ENCODE data around the gene STUM. TPM values are rescaled to one million over a fixed set of nuclear protein-coding genes. Genes with fewer than 3 reads are reported as not detected.

STUM gene
- total RNA-seq, 5 donors from 2014 or later (not counting 1 experiment from before 2014, with no cell fraction given) = 0.10 TPM; not detected in 4

- Histone ChIP-seq H3K9me3 (no peaks in the 10 kb centered on the region), H3K27me3 (replicated peaks in 1 of 2; ENCODE audit: control insufficient read depth in 2 of 2, extremely low read depth in 1 of 2, insufficient read depth in 2 of 2, low read length in 1 of 2) (peaks cover 8 to 33% of the 10 kb centered on the region in 2 experiments), H3K4me1 (ENCODE audit: control insufficient read depth in 1 of 2, extremely low read depth in 1 of 2, insufficient read depth in 2 of 2, low read length in 2 of 2) (peaks cover 8 to 19% of the 10 kb centered on the region in 2 experiments), H3K4me3 (ENCODE audit: control insufficient read depth in 1 of 2, extremely low read depth in 1 of 2, low read length in 1 of 2) (no peak overlapping the region), H3K36me3 (ENCODE audit: control insufficient read depth in 2 of 2, extremely low read depth in 1 of 2, insufficient read depth in 1 of 2, low read length in 1 of 2) (no peaks in the 10 kb centered on the region), H3K27ac (ENCODE audit: low read length) (no peak overlapping the region)
- Mint-ChIP-seq H3K9me3 (no peaks in the 10 kb centered on the region), H3K27ac (no peak overlapping the region), H3K36me3 (no peaks in the 10 kb centered on the region), H3K27me3 (peaks cover 43 to 64% of the 10 kb centered on the region in 2 donors), H3K4me3 (no peak overlapping the region), H3K4me1 (peaks cover 9 to 15% (median 12%) of the 10 kb centered on the region in 3 donors)
- no peak for DNase-seq
- WGBS (ENCODE audit: insufficient coverage) = no CpG with 5 or more reads among the region's 2 CpGs
- no peak for ATAC-seq (replicated peaks in 1 of 4)
- ChIA-PET POLR2A (interaction anchor here in 1 of 2 donors (0.6 kb wide), 1 partner anchor 1268 kb away, joined by 4 read pairs; no protein-coding TSS in a partner anchor), CTCF (interaction anchor here in 1 of 2 donors (0.6 kb wide), 1 partner anchor 897 kb away, joined by 3 read pairs; no protein-coding TSS in a partner anchor)
Measured at GRCh38 chr1:226553266-226553923, 4.8 kb downstream of the STUM start.

DNA sequence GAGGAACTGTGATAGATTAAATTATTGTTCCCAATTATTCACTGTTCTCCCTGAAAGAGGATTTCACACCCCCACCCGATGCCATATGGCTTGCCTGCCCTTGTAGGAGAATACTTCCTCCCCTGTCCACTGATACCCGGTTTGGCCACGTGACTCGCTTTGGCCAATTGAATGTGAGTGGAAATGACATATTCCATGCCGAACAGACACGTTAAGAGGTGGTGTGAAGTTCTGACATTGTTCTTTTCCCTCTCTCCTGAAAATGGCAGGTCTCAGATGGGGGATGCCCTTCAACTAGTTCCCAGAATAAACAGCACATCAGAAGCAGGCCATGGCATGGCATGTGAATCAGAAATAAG lies 5.3 kb downstream of the STUM start:
- no CpG with 5 or more reads among the region's 6 CpGs for WGBS (ENCODE audit: insufficient coverage)
- POLR2A ChIA-PET = interaction anchor here in 1 of 2 donors (0.6 kb wide), 1 partner anchor 1268 kb away, joined by 4 read pairs; no protein-coding TSS in a partner anchor
- peaks cover 43 to 65% of the 10 kb centered on the region in 2 donors for H3K27me3 Mint-ChIP-seq

GRCh38 chr1:226555092-226555491 lies 6.5 kb downstream of the STUM start:
- ATAC-seq (replicated peaks in 1 of 4) (no peak), DNase-seq (no peak)
- ChIA-PET POLR2A (no interaction called here), CTCF (no interaction called here)
- peaks cover 0 to 6% of the 10 kb centered on the region in 2 experiments for H3K4me1 ChIP-seq (ENCODE audit: control insufficient read depth in 1 of 2, extremely low read depth in 1 of 2, insufficient read depth in 2 of 2, low read length in 2 of 2)
- Mint-ChIP-seq H3K36me3 (no peaks in the 10 kb centered on the region), H3K4me3 (no peak overlapping the region), H3K27me3 (peaks cover 42 to 58% of the 10 kb centered on the region in 2 donors), H3K27ac (no peak overlapping the region), H3K4me1 (peaks cover 4 to 7% (median 7%) of the 10 kb centered on the region in 3 donors), H3K9me3 (no peaks in the 10 kb centered on the region)
- no peak overlapping the region for H3K4me3 ChIP-seq (ENCODE audit: control insufficient read depth in 1 of 2, extremely low read depth in 1 of 2, low read length in 1 of 2)
- no peaks in the 10 kb centered on the region for H3K9me3 ChIP-seq
- H3K36me3 ChIP-seq (ENCODE audit: control insufficient read depth in 2 of 2, extremely low read depth in 1 of 2, insufficient read depth in 1 of 2, low read length in 1 of 2) = no peaks in the 10 kb centered on the region
- H3K27ac ChIP-seq (ENCODE audit: low read length) = no peak overlapping the region
- peaks cover 8 to 25% of the 10 kb centered on the region in 2 experiments for H3K27me3 ChIP-seq (replicated peaks in 1 of 2; ENCODE audit: control insufficient read depth in 2 of 2, extremely low read depth in 1 of 2, insufficient read depth in 2 of 2, low read length in 1 of 2)
- WGBS (ENCODE audit: insufficient coverage) = 95% methylated on average over 4 of the region's 4 CpGs

More for the DNA sequence above, 5.3 kb downstream of the STUM start:
- ATAC-seq (replicated peaks in 1 of 4) = no peak
- Mint-ChIP-seq H3K27ac (no peak overlapping the region), H3K4me1 (peaks cover 9 to 15% (median 12%) of the 10 kb centered on the region in 3 donors), H3K4me3 (no peak overlapping the region), H3K9me3 (no peaks in the 10 kb centered on the region), H3K36me3 (no peaks in the 10 kb centered on the region)
- CTCF ChIA-PET = interaction anchor here in 1 of 2 donors (0.6 kb wide), 1 partner anchor 896 kb away, joined by 3 read pairs; no protein-coding TSS in a partner anchor
- Histone ChIP-seq H3K27ac (ENCODE audit: low read length) (no peak overlapping the region), H3K4me3 (ENCODE audit: control insufficient read depth in 1 of 2, extremely low read depth in 1 of 2, low read length in 1 of 2) (no peak overlapping the region), H3K4me1 (ENCODE audit: control insufficient read depth in 1 of 2, extremely low read depth in 1 of 2, insufficient read depth in 2 of 2, low read length in 2 of 2) (peaks cover 8 to 17% of the 10 kb centered on the region in 2 experiments), H3K36me3 (ENCODE audit: control insufficient read depth in 2 of 2, extremely low read depth in 1 of 2, insufficient read depth in 1 of 2, low read length in 1 of 2) (no peaks in the 10 kb centered on the region), H3K9me3 (no peaks in the 10 kb centered on the region), H3K27me3 (replicated peaks in 1 of 2; ENCODE audit: control insufficient read depth in 2 of 2, extremely low read depth in 1 of 2, insufficient read depth in 2 of 2, low read length in 1 of 2) (peaks cover 8 to 31% of the 10 kb centered on the region in 2 experiments)
- no peak for DNase-seq

DNA sequence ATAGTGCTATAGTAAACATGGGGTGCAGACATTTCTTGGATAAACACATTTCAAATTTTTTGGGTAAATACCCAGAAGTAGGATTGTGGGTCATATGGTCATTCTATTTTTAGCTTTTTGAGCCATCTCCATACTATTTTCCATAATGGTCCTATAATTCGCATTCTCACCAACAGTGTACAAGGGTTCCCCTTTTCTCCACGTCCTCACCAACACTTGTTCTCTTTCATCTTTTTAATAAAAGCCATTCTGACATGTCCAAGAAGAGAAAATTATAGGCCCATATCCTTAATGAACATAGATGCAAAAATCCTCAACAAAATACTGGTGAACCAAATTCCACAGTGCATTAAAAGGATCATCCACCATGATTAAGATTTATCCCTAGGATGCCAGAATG lies 8.9 kb downstream of the STUM start:
- Mint-ChIP-seq H3K4me3 (no peak overlapping the region), H3K27me3 (peaks cover 27 to 37% of the 10 kb centered on the region in 2 donors), H3K4me1 (no peaks in the 10 kb centered on the region), H3K36me3 (no peaks in the 10 kb centered on the region), H3K9me3 (no peaks in the 10 kb centered on the region), H3K27ac (no peak overlapping the region)
- H3K4me3 ChIP-seq (ENCODE audit: control insufficient read depth in 1 of 2, extremely low read depth in 1 of 2, low read length in 1 of 2) = no peak overlapping the region
- no peaks in the 10 kb centered on the region for H3K4me1 ChIP-seq (ENCODE audit: control insufficient read depth in 1 of 2, extremely low read depth in 1 of 2, insufficient read depth in 2 of 2, low read length in 2 of 2)
- ChIA-PET CTCF (no interaction called here), POLR2A (no interaction called here)
- peaks cover 6 to 8% of the 10 kb centered on the region in 2 experiments for H3K27me3 ChIP-seq (replicated peaks in 1 of 2; ENCODE audit: control insufficient read depth in 2 of 2, extremely low read depth in 1 of 2, insufficient read depth in 2 of 2, low read length in 1 of 2)
- ATAC-seq (replicated peaks in 1 of 4) (no peak), DNase-seq (no peak)
- WGBS (ENCODE audit: insufficient coverage) = 60% methylated on average over 1 of the region's 2 CpGs
- H3K36me3 ChIP-seq (ENCODE audit: control insufficient read depth in 2 of 2, extremely low read depth in 1 of 2, insufficient read depth in 1 of 2, low read length in 1 of 2) = no peaks in the 10 kb centered on the region
- no peaks in the 10 kb centered on the region for H3K9me3 ChIP-seq
- H3K27ac ChIP-seq (ENCODE audit: low read length) = no peak overlapping the region

GRCh38 chr1:226558036-226558650 lies 9.6 kb downstream of the STUM start:
- no peak for ATAC-seq (replicated peaks in 1 of 4)
- Mint-ChIP-seq H3K9me3 (no peaks in the 10 kb centered on the region), H3K27ac (no peak overlapping the region), H3K4me1 (no peaks in the 10 kb centered on the region), H3K36me3 (no peaks in the 10 kb centered on the region), H3K4me3 (no peak overlapping the region), H3K27me3 (peaks cover 24 to 31% of the 10 kb centered on the region in 2 donors)
- no peaks in the 10 kb centered on the region for H3K9me3 ChIP-seq
- H3K4me1 ChIP-seq (ENCODE audit: control insufficient read depth in 1 of 2, extremely low read depth in 1 of 2, insufficient read depth in 2 of 2, low read length in 2 of 2) = no peaks in the 10 kb centered on the region
- ChIA-PET POLR2A (no interaction called here), CTCF (interaction anchor here in 1 of 2 donors (0.5 kb wide), 1 partner anchor 57 kb away, joined by 3 read pairs; no protein-coding TSS in a partner anchor)
- no peak for DNase-seq
- WGBS (ENCODE audit: insufficient coverage) = no CpG with 5 or more reads among the region's 6 CpGs
- H3K27me3 ChIP-seq (replicated peaks in 1 of 2; ENCODE audit: control insufficient read depth in 2 of 2, extremely low read depth in 1 of 2, insufficient read depth in 2 of 2, low read length in 1 of 2) = peaks cover 6 to 8% of the 10 kb centered on the region in 2 experiments
- H3K36me3 ChIP-seq (ENCODE audit: control insufficient read depth in 2 of 2, extremely low read depth in 1 of 2, insufficient read depth in 1 of 2, low read length in 1 of 2) = no peaks in the 10 kb centered on the region
- no peak overlapping the region for H3K4me3 ChIP-seq (ENCODE audit: control insufficient read depth in 1 of 2, extremely low read depth in 1 of 2, low read length in 1 of 2)
- no peak overlapping the region for H3K27ac ChIP-seq (ENCODE audit: low read length)

DNA sequence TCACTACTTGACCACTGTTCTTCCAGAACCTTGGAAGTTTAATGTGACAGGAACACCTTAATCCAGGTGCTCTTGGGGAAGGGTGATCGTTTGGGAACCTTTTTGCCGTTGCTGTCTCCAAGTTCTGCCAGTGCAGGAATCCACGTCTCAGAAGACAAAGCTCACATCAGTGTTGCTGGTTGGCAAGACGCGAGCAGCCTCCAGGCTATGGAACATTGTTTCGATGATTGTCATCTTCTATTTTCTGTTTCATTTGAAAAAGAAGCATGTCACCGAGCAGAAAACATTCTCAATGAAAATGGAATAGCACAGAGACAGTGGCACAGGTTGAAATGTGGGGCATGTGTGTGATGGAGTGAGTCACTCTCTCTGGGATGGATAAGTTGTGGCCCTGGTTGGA lies 11.7 kb downstream of the STUM start:
- POLR2A ChIA-PET = interaction anchor here in 1 of 2 donors (0.6 kb wide), 1 partner anchor 1270 kb away, joined by 8 read pairs; no protein-coding TSS in a partner anchor
- Mint-ChIP-seq H3K4me1 (no peaks in the 10 kb centered on the region), H3K27me3 (peaks cover 3 to 11% of the 10 kb centered on the region in 2 donors), H3K36me3 (no peaks in the 10 kb centered on the region), H3K9me3 (no peaks in the 10 kb centered on the region), H3K27ac (no peak overlapping the region), H3K4me3 (no peak overlapping the region)
- WGBS (ENCODE audit: insufficient coverage) = 81% methylated on average over 3 of the region's 7 CpGs
- Histone ChIP-seq H3K27me3 (replicated peaks in 1 of 2; ENCODE audit: control insufficient read depth in 2 of 2, extremely low read depth in 1 of 2, insufficient read depth in 2 of 2, low read length in 1 of 2) (peaks cover 0 to 14% of the 10 kb centered on the region in 2 experiments), H3K36me3 (ENCODE audit: control insufficient read depth in 2 of 2, extremely low read depth in 1 of 2, insufficient read depth in 1 of 2, low read length in 1 of 2) (no peaks in the 10 kb centered on the region), H3K27ac (ENCODE audit: low read length) (no peak overlapping the region), H3K4me3 (ENCODE audit: control insufficient read depth in 1 of 2, extremely low read depth in 1 of 2, low read length in 1 of 2) (no peak overlapping the region), H3K9me3 (no peaks in the 10 kb centered on the region), H3K4me1 (ENCODE audit: control insufficient read depth in 1 of 2, extremely low read depth in 1 of 2, insufficient read depth in 2 of 2, low read length in 2 of 2) (no peaks in the 10 kb centered on the region)
- DNase-seq (no peak), ATAC-seq (replicated peaks in 1 of 4) (no peak)
- CTCF ChIA-PET = no interaction called here
